NCI-H1105 (cell line): ENCODE measurements around the gene EFHD2.
"Not testable (repeated sequence)": the region's sequence is repeated elsewhere in the genome, so short reads cannot be mapped to it uniquely, and the experiment has no call there.

ENCODE experiments used
- DNase-seq: peaks from one replicate; lab custom pipeline; 2025; lab: John Stamatoyannopoulos, UW

Gene EFHD2

DNA sequence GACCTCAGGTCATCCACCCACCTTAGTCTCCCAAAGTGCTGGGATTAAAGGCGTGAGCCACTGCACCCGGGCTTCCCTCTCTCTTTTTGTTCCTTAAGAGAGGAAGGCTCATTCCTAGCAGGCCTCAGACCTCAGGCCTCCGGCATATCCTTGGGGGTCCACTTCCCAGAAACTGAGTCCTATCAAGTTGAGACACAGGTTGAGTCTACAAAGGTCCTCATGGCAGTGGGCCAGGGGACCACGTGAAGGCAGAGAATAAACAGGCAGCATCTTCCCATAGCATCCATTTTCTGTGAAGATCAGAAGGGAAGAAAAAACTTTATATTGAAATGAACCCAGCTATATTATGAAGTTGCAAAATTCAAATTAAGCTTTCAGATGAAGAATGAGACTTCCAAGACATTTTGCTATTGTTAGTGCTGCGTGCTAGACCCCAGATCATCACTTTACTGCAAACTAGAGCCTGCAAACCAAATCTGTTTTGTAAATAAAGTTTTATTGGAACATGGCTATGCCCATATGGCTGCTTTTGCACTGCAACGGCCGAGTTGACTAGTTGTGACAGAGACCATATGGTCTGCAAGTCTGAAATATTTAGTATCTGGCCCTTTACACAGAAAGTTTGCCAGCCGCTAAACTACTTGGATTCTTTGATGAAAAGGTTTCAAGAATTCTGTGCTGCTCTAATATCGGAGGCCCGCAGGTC is 43.3 kb downstream of the EFHD2 start:
- no peak for DNase-seq

DNA sequence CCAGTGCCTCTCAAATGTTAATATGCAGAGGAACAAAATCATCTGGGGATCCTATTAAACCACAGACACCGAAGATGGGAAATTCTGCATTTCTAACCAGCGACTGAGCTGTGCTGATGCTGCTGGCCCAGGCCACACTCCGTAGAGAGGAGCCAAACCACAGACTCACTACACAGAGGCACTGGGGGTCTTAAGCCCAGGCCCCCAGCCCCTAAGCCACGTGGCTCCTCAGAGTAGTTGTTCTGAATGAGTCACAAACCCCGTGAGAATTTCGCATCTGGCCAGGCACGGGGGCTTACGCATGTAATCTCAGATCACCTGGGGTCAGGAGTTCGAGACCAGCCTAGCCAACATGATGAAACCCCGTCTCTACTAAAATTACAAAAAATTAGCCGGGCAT is 44.0 kb downstream of the EFHD2 start:
- DNase-seq = no peak

DNA sequence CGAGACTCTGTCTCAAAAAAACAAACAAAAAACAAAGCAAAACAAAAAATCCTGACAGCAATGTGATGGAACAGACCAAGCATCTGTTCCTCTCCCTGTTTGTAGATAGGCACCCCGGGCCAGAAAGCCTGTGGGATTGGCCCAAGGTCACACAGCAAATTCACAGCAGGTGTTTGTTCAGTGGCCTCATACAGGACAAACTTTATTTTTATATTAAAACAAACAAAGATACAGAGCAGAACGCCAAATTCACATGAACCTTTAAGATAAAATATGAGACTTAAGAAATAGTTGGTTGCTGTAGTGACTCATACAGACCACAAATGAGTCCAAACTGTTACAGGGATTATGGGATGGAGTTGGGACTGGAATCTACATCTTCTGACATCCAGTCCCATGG is 44.6 kb downstream of the EFHD2 start:
- DNase-seq = no peak

DNA sequence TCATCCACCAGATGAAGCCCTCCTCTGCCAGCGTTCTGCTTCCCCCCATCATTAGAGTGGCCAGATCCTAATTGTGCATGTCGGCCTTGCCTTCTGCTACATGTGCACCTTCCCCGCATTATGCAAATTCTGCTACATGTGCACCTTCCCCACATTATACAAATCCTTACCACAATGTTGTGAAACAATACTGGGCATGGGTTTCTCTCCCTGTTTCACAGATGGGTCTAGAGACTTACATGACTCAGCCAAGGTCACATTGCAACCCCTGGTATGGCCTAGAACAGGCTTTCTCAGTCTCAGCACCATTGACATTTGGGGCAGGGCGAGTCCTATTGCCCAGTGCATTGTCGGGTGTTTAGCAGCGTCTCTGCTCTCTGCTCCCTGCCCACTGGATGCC is 45.8 kb downstream of the EFHD2 start:
- DNase-seq = no peak

DNA sequence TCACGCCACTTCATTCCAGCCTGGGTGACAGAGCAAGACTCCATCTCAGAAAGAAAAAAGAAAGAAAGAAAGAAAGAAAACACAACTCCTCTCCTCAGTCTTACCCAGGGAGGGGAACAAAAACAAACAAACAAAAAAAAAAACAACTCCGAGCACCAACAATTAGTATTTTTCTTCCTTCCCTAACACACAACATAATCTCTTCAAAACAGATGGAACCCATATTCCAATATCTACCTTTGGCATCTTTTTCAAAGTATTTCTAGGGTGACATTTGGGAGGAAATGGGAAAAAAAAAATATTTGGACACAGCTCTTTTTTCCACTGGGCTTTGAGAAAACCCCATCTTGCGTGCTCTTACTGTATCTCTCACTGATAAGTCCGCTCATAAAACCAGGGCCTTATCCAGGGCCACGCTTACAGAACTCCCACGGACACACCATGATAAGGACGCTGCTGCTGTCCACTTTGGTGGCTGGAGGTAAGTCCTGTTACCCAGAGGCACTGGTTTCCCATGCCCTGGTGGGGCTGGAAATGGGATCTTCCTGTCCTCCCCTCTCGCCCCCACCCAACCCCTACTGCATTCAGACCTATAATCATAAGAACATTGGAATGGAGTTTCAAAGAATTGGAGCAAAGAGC is 46.7 kb downstream of the EFHD2 start, which contains the start of gene CELA2A:
Gene CELA2A (plus strand): TSS at position 420 of the 642 bp plus-strand sequence. CDS start 22 bp downstream, at position 442.
- DNase-seq = no peak

DNA sequence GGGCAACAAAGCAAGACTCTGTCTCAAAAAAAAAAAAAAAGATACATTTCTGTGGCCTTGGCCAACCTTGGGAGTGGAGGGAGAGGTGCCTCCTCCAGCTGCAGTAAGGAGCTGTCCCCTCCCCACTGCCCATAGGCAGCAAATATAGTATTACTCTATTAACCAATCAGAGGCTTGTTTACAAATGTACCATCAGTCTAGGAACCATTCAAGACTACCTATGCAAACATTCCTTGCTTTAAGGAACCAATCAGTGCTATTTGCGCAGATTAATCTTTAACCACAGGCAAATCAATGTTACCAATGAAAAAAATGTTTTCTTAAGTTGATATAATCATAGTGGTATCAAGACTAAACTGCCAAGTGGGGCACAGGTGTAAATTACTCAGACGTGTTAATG is 47.9 kb downstream of the EFHD2 start:
- DNase-seq = no peak

DNA sequence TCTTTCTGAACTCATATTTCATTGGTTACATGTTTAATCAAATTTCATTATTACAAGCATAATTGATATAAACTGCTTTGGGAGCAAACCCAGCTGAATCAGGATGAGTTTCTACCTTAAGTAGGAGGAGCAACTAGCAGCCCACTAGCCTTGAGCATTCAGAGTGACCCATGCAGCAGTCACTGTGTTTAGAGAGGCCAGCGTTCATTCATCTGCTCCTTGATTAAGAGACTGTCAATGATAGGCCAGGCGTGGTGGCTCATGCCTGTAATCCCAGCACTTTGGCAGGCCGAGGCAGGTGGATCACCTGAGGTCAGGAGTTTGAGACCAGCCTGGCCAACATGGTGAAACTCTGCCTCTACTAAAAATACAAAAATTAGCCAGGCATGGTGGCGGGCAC is 48.7 kb downstream of the EFHD2 start:
- DNase-seq = not testable (repeated sequence)

DNA sequence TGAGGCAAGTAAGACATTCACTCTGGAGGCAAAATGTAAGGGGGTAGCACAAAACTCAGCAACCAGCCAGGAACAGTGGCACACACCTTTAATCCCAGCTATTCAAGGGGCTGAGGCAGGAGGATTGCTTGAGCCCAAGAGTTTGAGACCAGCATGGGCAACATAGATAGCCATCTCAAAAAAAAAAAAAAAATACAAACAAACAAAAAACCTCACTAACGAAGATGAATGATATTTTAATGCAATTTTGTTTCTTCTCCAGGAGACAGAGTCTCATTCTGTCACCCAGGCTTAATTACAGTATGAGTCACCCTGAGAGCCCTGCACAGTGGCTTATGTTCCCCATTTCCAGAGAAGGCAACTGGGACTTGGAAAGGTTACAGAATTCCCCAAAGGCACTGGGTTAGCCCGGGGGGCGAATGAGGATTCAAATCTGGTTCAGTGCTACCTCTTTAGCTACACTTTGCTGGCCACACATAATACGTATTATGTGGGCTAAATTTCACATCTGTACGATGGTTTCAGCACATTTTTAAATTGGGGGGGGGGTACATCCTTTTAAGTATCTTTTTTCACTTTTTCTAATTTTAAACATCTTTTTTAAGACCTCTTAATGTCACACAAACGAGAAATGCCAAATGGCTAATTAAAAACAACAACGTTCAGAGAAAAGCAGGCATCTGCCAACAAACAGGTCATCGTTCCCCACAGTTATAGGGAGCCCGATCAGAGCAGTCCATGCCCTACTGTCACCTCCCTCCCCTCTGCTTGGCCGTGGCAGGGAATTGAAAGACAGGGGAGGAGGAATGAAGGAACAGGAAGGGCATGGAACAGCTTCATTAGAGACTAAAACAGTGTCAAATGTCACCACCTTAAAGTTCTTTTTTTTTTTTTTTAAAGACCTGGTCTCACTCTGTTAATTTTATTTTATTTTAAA is 50.4 kb downstream of the EFHD2 start:
- no peak for DNase-seq

DNA sequence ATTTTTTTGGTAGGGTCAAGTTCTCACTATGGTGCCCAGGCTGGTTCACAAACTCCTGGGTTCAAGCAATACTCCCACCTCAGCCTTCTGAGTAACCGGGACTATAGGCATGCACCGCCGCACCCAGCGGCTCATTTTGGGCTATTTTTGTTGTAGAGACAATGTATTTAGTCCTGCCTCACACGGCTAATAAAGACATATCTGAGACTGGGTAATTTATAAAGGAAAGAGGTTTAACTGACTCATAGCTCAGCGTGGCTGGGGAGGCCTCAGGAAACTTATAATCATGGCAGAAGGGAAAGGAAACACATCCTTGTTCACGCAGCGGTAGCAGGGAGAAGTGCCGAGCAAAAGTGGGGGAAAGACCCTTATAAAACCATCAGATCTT is 51.0 kb downstream of the EFHD2 start:
- DNase-seq = no peak

DNA sequence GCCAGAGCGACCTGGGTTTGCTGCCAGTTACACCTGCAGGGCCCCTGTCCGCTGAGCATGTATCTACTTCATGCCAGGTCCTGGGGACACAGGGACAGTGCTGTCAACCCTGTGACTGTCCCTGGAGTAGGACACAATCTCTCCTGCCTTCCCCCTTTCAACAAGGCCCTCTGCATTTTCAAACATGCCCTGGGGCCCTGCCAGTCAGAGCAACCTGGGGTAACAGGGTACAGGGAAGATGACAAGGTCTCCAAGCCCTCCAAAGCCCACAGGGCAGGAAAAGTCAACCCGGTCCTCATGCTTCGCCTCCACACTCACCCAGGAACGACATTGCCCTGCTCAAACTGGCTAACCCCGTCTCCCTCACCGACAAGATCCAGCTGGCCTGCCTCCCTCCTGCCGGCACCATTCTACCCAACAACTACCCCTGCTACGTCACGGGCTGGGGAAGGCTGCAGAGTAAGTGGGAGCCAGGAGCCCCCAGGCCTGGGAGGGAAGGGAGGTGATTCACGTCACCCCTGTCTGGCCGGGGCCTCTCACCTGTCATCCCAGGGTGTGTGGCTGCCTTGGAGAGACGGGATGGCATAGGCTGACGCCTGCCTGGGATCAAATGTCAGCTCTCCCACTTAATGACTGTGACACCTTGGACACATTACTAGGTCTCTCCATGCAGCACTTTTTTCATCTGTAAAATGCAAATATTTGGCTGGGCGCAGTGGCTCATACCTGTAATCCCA is 53.5 kb downstream of the EFHD2 start:
- peak; percentile 14 for DNase-seq

DNA sequence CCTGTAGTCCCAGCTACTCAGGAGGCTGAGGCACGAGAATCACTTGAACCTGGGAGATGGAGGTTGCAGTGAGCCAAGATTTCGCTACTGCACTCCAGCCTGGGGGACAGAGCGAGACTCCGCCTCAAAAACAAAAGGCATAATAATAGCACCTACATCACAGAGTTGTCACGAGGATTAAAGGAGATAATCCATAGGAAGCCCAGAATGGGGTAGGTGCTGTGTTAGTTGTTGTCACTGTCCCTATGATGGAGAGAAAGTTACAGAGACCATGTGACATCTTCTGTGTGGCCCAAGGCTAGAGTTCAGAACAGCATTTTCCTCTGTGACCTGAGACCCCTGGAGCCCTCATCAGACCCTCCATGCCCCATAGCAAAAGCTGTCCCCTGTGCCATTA is 54.2 kb downstream of the EFHD2 start:
- not testable (repeated sequence) for DNase-seq

DNA sequence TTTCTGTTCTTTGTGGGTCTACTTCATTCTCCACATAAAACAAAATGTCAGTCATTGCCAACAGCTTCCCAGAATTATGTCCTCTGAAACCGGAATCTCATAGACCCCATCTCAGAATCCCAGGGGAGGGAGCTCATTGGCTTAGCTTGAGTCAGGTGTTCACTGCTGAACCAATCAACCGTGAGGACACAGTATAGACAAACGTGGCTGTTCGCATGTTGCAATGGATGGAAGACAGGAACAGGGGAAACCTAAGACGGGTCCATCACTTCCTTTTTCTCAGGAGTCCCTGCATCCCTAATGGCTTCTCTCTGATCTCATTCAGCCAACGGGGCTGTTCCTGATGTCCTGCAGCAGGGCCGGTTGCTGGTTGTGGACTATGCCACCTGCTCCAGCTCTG is 56.0 kb downstream of the EFHD2 start:
- no peak for DNase-seq

DNA sequence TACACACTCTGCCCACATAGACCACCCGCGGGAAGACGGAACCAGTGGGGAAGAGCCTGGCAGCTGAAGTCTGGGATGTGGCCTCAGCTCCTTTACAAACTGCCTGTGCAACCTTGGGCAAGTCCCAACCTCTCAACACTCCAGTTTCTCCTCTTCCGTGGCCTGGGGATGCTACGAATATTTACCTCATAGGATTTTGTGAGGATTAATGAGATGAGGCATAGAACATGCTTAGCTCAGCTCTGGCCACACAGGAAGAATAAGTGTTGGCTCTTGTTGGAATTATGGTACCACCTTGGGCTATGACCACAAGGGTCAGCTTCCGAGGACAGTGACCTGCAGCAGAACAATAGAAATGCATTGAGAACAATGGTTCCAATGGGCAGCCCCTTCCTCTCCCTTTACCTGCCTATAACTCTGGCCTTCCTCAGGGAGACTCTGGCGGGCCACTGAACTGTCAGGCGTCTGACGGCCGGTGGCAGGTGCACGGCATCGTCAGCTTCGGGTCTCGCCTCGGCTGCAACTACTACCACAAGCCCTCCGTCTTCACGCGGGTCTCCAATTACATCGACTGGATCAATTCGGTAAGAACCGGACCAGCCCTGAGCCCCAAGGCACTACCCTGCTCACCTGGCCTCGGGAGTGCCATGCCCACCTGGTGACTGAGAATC is 57.4 kb downstream of the EFHD2 start:
- DNase-seq = not testable (repeated sequence)

DNA sequence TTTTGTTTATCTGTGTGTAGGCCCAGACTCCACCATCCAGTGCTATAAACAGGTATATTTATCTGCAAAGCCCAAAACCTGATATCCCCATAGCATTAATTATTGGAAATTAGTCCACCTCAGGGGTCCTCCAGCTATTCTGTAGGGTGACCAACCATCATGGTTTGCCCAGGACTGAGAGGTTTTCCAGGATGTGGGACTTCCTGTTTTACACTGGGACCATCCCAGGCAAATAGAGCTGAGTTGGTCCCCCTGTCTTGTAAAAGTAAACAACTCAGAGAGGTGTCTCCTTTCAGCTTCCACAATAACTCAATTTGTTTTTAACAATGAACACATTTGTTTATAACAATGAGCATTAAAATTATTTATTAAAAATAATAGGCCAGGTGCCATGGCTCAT is 58.5 kb downstream of the EFHD2 start:
- no peak for DNase-seq

DNA sequence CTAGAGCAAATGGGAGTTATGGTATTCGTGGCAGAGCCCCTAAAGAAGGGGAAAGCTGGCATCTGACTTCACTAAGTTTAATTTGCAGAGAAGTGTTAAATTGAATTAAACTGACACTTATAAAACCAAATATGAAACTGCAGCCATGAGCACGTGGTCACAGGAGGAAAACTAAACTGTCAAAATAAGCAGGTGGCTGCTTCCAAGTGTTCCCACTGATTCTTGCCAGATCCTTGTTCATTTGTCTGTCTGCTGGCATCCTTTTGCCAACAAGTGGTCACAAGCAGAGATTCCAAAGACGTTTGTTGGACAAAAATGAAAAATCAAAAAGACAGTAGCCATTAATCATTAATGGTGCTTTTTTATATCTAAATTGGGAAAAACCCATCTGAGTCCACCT is 59.7 kb downstream of the EFHD2 start:
- DNase-seq = no peak

DNA sequence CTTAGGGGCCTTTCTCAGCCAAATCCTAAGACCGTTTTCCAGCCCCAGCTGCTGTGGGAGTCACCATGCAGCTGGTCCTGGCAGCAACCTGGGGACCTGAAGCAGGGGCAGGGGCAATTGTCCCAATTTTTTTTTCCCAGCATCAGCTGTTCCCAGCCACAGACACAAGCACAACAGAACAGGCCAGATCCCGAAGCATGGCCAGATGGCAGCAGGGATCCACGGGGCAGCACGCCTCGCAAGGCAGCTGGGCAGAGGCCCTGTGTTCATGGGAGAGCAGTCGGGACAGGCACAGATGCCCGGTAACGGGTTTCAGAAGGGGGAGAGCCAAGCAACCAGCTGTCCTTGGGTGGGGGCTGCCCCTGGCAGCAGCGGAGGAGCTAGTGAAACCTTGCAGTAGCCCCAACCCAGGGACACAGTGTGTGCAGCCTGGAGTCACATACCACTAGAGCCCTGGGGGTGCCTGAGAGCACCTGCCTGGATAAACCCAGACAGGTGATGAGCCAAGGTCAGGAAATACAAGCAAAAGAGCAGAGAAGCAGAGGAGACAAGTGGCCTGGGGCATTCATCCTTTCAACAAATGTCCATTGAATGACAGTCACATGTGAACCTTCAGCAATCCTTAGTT is 60.2 kb downstream of the EFHD2 start:
- not testable (repeated sequence) for DNase-seq

DNA sequence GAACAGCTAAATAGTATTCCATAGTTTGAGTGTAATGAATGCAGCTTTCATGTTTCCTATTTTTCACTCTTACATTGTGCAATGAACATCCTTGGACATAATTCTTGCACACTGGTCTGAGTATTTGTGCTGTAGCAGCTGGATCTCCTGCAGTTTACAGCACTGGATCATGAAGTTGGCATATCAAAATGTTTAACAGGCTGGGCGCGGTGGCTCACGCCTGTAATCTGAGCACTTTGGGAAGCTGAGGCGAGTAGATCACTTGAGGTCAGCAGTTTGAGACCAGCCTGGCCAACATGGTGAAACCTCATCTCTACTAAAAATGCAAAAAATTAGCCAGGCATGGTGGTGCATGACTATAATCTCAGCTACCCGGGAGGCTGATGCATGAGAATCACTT is 61.4 kb downstream of the EFHD2 start:
- not testable (repeated sequence) for DNase-seq

DNA sequence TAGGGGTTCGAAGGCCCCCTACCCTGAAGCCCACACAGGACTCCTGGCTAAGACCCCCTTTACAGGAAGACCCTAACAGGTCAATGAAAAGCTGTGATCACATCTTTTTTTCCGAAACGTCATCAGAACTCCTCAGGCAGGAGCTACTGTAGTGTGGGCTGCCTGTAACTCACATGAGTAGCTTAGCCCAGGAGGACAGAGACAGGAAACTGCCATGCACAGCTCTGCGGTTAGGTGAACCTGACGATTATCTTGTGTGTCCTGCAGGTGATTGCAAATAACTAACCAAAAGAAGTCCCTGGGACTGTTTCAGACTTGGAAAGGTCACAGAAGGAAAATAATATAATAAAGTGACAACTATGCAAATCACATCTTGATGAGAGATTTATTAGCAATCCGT is 62.0 kb downstream of the EFHD2 start:
- DNase-seq = not testable (repeated sequence)

DNA sequence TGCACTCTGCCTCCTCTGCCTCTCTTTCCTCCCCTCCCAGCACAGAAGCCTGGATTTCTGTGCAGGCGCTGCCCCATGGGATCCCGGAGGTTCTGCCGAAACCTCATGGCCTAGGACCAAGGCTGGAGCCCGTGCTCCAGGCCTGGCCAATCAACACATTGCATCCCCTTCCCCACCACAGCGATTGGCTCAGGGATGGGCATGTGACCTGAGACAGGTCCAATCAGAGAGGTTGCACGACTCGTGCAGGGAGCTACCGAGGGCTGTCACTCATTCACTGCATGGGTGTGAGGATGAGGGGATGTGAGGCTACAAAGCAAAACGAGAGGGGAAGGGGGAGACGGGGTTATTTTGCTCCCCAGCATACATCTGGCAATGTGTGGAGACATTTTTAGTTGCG is 62.9 kb downstream of the EFHD2 start:
- DNase-seq = no peak

DNA sequence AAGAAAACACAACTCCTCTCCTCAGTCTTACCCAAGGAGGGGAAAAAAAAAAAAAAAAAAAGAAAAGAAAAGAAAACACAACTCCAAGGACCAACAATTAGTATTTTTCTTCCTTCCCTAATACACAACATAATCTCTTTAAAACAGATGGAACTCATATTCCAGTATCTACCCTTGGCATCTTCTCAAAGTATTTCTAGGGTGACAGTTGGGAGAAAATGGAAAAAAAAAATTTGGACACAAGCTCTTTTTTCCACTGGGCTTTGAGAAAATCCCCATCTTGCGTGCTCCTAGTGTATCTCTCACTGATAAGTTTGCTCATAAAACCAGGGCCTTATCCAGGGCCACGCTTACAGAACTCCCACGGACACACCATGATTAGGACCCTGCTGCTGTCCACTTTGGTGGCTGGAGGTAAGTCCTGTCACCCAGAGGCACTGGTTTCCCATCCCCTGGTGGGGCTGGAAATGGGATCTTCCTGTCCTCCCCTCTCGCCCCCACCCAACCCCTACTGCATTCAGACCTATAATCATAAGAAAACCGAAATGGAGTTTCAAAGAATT is 66.1 kb downstream of the EFHD2 start, which contains the start of gene CELA2B:
Gene CELA2B (plus strand): TSS at position 353 of the 563 bp plus-strand sequence. CDS start 22 bp downstream, at position 375.
- no peak for DNase-seq
